ENCODE measurements around the gene ST6GALNAC2. TPM values are rescaled to one million over a fixed set of nuclear protein-coding genes. Genes with fewer than 3 reads are reported as not detected.
A peak's percentile ranks its signal among the peaks of the same experiment; 100 is the strongest.

The ST6GALNAC2 gene
- total RNA-seq, 4 donors from 2014 or later: 0.94 to 2.5 TPM; not detected in 2

GRCh38 chr17:76548378-76549214 lies 37.1 kb downstream of the ST6GALNAC2 start:
- H3K4me3 ChIP-seq: no peak overlapping the region
- DNase-seq: no peak
- H3K27ac ChIP-seq: no peak overlapping the region
- H3K36me3 ChIP-seq: no peaks in the 10 kb centered on the region
- H3K27me3 ChIP-seq: no peaks in the 10 kb centered on the region
- no peak for TF ChIP-seq CTCF (IDR thresholded peaks at IDR 0.05)
- no peak for TF ChIP-seq POLR2A (IDR thresholded peaks at IDR 0.05)
- H3K4me1 ChIP-seq: peaks cover 0 to 41% (median 4%) of the 10 kb centered on the region in 4 donors
- no peaks in the 10 kb centered on the region for H3K9me3 ChIP-seq

DNA sequence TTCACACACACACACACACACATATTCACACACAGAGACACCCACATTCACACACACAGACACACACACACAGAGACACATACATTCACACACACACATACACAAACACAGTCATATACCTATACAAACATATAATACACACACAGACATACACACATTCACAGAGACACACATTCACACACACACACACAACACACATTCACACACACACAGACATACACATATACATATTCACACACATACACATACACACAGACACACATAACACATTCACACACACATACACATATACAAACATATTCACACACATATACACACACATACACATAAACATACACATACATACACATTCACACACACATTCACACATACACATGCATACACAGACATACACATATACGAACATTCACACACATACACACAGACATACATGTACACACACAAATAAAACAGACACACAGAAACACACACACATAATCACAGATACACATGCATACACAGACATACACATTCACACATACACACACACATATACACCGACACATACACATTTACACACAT lies 37.9 kb downstream of the ST6GALNAC2 start:
- H3K4me3 ChIP-seq: no peak overlapping the region
- no peak for TF ChIP-seq CTCF (IDR thresholded peaks at IDR 0.05)
- TF ChIP-seq POLR2A (IDR thresholded peaks at IDR 0.05): no peak
- H3K9me3 ChIP-seq: no peaks in the 10 kb centered on the region
- peaks cover 0 to 43% (median 4%) of the 10 kb centered on the region in 4 donors for H3K4me1 ChIP-seq
- H3K27ac ChIP-seq: no peak overlapping the region
- DNase-seq: no peak
- no peaks in the 10 kb centered on the region for H3K36me3 ChIP-seq
- H3K27me3 ChIP-seq: no peaks in the 10 kb centered on the region

GRCh38 chr17:76547183-76547641 lies 38.4 kb downstream of the ST6GALNAC2 start:
- TF ChIP-seq CTCF (IDR thresholded peaks at IDR 0.05): peak; percentile 56 to 74 (median 64)
- TF ChIP-seq POLR2A (IDR thresholded peaks at IDR 0.05): no peak
- Histone ChIP-seq H3K4me1 (peaks cover 0 to 43% (median 4%) of the 10 kb centered on the region in 4 donors), H3K27me3 (no peaks in the 10 kb centered on the region), H3K4me3 (no peak overlapping the region), H3K36me3 (no peaks in the 10 kb centered on the region), H3K9me3 (no peaks in the 10 kb centered on the region), H3K27ac (peak overlapping the region in 1 of 4 donors; percentile 56)
- peak; percentile 44 to 84 (median 79) for DNase-seq

DNA sequence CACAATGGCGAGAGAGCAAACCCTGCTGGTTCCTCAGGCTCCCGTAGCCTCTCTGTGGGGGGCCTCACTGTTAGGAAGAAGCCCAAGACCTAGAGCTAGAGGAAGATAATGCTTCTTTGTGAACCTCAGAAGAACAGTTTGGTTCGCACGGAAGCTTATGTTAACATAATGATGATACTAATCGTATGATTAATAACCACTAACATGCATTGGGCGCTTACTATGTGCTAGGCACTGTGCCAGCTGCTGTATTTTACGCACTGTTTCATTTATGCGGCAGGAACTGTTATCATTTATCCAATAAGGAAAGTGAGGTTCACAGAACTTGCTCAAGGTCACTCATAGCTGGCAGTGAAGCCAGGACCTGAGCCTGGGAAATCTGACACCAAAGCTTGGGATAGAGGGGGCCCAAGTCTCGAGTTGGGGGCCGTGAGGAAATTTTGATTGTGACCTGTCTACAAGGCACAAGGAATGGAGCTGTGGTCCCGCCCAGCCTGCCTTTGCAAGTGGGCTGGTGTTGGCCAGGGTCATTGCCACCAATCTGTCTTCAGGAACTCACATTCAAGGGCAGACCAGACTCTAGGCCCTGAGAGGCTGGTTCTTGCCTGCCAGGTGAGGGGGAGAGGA lies 39.0 kb downstream of the ST6GALNAC2 start:
- H3K27ac ChIP-seq: peak overlapping the region in 1 of 4 donors; percentile 56
- H3K36me3 ChIP-seq: no peaks in the 10 kb centered on the region
- no peaks in the 10 kb centered on the region for H3K9me3 ChIP-seq
- H3K4me3 ChIP-seq: no peak overlapping the region
- no peaks in the 10 kb centered on the region for H3K27me3 ChIP-seq
- peaks cover 0 to 43% (median 4%) of the 10 kb centered on the region in 4 donors for H3K4me1 ChIP-seq
- TF ChIP-seq POLR2A (IDR thresholded peaks at IDR 0.05): no peak
- TF ChIP-seq CTCF (IDR thresholded peaks at IDR 0.05): no peak
- DNase-seq: no peak

GRCh38 chr17:76545918-76546555 lies 39.6 kb downstream of the ST6GALNAC2 start:
- H3K27me3 ChIP-seq: no peaks in the 10 kb centered on the region
- TF ChIP-seq POLR2A (IDR thresholded peaks at IDR 0.05) (no peak), CTCF (IDR thresholded peaks at IDR 0.05) (no peak)
- H3K9me3 ChIP-seq: no peaks in the 10 kb centered on the region
- peak in 1 of 3 donors; percentile 48 for DNase-seq
- H3K4me3 ChIP-seq: no peak overlapping the region
- H3K4me1 ChIP-seq: peaks cover 0 to 42% (median 4%) of the 10 kb centered on the region in 4 donors
- no peaks in the 10 kb centered on the region for H3K36me3 ChIP-seq
- no peak overlapping the region for H3K27ac ChIP-seq
